GM12878 (cell line): ENCODE results near the gene ASAP2. TPM values are rescaled to one million over a fixed set of nuclear protein-coding genes. Genes with fewer than 3 reads are reported as not detected.

Experiments used
- ATAC-seq: fragments of 200-7000 bp; cut with Tn5 transposase; 3 replicates; pipeline ENCODE4 v1.9.1; 2020; ENCODE audit warnings: mild to moderate bottlenecking, moderate library complexity
- BruUV-seq: library from RNA; stranded (reverse); fragments of 400-500 nt; replicated peaks from 2 replicates; lab custom pipeline; 2021; lab: Mats Ljungman, UMichigan
- CTCF ChIA-PET: fragments of 300-600 bp; sonication (Branson Sonifier 250); formaldehyde crosslinking; extraction: SDS; loops from one replicate; lab custom pipeline; 2021; ENCODE audit warnings: inconsistent platforms; lab: Yijun Ruan, JAX
- POLR2A ChIA-PET: fragments of 350-600 bp; formaldehyde crosslinking; extraction: SDS; loops from one replicate; lab custom pipeline; 2021; ENCODE audit warnings: inconsistent platforms; lab: Charles Lee
- RAD21 ChIA-PET: fragments of 300-600 bp; sonication (Branson Sonifier 250); formaldehyde crosslinking; loops from one replicate; lab custom pipeline; 2023; ENCODE audit warnings: antibody characterized with exemption; ENCODE audit not compliant: unreplicated experiment; lab: Charles Lee
- SMC1A ChIA-PET: fragments of 300-600 bp; sonication (Branson Sonifier 250); formaldehyde crosslinking; loops from one replicate; lab custom pipeline; 2023; ENCODE audit not compliant: unreplicated experiment, uncharacterized antibody; lab: Charles Lee
- DNase-seq: peaks from one replicate; pipeline ENCODE4 v3.0.0-alpha.2; 2011; ENCODE audit warnings: low read depth, low spot score
- FAIRE-seq: peaks from 3 replicates; lab custom pipeline; 2011; peaks lifted over from hg19 to GRCh38; lab: Jason Lieb, UNC
- H2AFZ ChIP-seq: 2 replicates; pipeline ENCODE4 v1.6.0; 2011; ENCODE audit warnings: low read depth, low read length, control low read depth; ENCODE audit not compliant: control insufficient read depth
- H3K27ac ChIP-seq: 2 replicates; pipeline ENCODE4 v1.5.1; 2011; ENCODE audit warnings: control low read depth; ENCODE audit not compliant: control insufficient read depth, insufficient read depth
- H3K27me3 ChIP-seq, 2 experiments: replicated peaks in 1 of 2; 2 replicates each; pipeline versions ENCODE4 v1.6.0 to v1.6.1; 2011; ENCODE audit warnings: low read length in 1 of 2; ENCODE audit not compliant: control insufficient read depth in 2 of 2, insufficient read depth in 2 of 2
- H3K36me3 ChIP-seq, 2 experiments: 2 replicates each; pipeline ENCODE4 v1.5.1; 2011; ENCODE audit warnings: low read length in 1 of 2; ENCODE audit not compliant: control insufficient read depth in 2 of 2, insufficient read depth in 2 of 2
- H3K4me1 ChIP-seq: 2 replicates; pipeline ENCODE4 v1.6.1; 2011; ENCODE audit warnings: mild to moderate bottlenecking, low read length, moderate library complexity, mixed read lengths; ENCODE audit not compliant: control insufficient read depth, insufficient read depth
- H3K4me2 ChIP-seq: 2 replicates; pipeline ENCODE4 v1.6.0; 2011; ENCODE audit warnings: control low read depth; ENCODE audit not compliant: control insufficient read depth, insufficient read depth
- H3K4me3 ChIP-seq: fragments of 200-600 bp; sonication (generic); 2 replicates; pipeline ENCODE4 v1.5.1; 2016
- H3K79me2 ChIP-seq: 2 replicates; pipeline ENCODE4 v1.6.0; 2011; ENCODE audit warnings: low read length; ENCODE audit not compliant: control insufficient read depth, insufficient read depth
- H3K9ac ChIP-seq: 2 replicates; pipeline ENCODE4 v1.8.0; 2011; ENCODE audit warnings: low read length, control low read depth, mixed read lengths; ENCODE audit not compliant: control insufficient read depth, insufficient read depth
- H3K9me3 ChIP-seq: replicated peaks from 3 replicates; pipeline ENCODE4 v1.5.1; 2011; ENCODE audit warnings: mild to moderate bottlenecking, low read length; ENCODE audit not compliant: control insufficient read depth, insufficient read depth
- H4K20me1 ChIP-seq: 2 replicates; pipeline ENCODE4 v1.6.0; 2011; ENCODE audit not compliant: control insufficient read depth, insufficient read depth
- CREB1 ChIP-seq: IDR thresholded peaks from 2 replicates; pipeline ENCODE4 v1.6.1; 2012; ENCODE audit warnings: low read depth, mild to moderate bottlenecking, inconsistent platforms
- E2F8 ChIP-seq: fragments of 450-650 bp; IDR thresholded peaks from 2 replicates; pipeline ENCODE4 v1.6.1; 2018; ENCODE audit warnings: mild to moderate bottlenecking, low read depth, moderate library complexity; ENCODE audit not compliant: partially characterized antibody
- HDAC2 ChIP-seq: fragments of 200-600 bp; sonication (generic); IDR thresholded peaks from 2 replicates; pipeline ENCODE4 v1.6.1; 2017
- HDAC6 ChIP-seq: fragments of 200-600 bp; sonication (generic); IDR thresholded peaks from one replicate; pipeline ENCODE4 v1.8.0; 2017; ENCODE audit warnings: antibody characterized with exemption; ENCODE audit not compliant: unreplicated experiment
- MTA3 ChIP-seq: IDR thresholded peaks from 2 replicates; pipeline ENCODE4 v1.6.1; 2012; ENCODE audit warnings: low read length, inconsistent platforms, borderline replicate concordance
- NR2C1 ChIP-seq: fragments of 450-650 bp; IDR thresholded peaks from 2 replicates; pipeline ENCODE4 v1.6.1; 2017; ENCODE audit warnings: antibody characterized with exemption, mild to moderate bottlenecking, moderate library complexity
- RFX5 ChIP-seq: IDR thresholded peaks from 2 replicates; pipeline ENCODE4 v1.6.1; 2011; ENCODE audit warnings: low read depth, low read length, improper control_type of control experiment
- ZSCAN29 ChIP-seq: fragments of 450-650 bp; IDR thresholded peaks from 2 replicates; pipeline ENCODE4 v1.6.1; 2017; ENCODE audit warnings: mild to moderate bottlenecking, moderate library complexity
- WGBS: methylation state at CpG from one replicate; pipeline ENCODE4 v1.1.6; 2016; ENCODE audit warnings: low lambda C conversion rate; ENCODE audit not compliant: insufficient replicate concordance, insufficient coverage; ENCODE audit errors: missing lambda C conversion rate; 5-methylcytosine and 5-hydroxymethylcytosine counted together
- in situ Hi-C: fragments of 300-500 bp; cut with MboI; formaldehyde crosslinking; loops from 9 replicates; pipeline ENCODE4 v1.14.3; 2018; ENCODE audit warnings: mixed read lengths
- intact Hi-C: fragments of 100-400 bp; cut with micrococcal nuclease; formaldehyde crosslinking; loops from one replicate; pipeline ENCODE4 v1.14.2; 2022; ENCODE audit not compliant: unreplicated experiment
- polyA plus RNA-seq, 11 experiments: library from polyadenylated mRNA; depleted of rRNA in 4 of 11; unstranded in 6 of 11; stranded (reverse) in 5 of 11; fragments of >200 nt; fragmentation: Nextera tagmentation in 4 of 11; fragmentation: Illumina TruSeq in 1 of 11; extraction: Ambion mirVana in 4 of 11; extraction: Trizol in 1 of 11; gene quantifications; 1 replicate in 1 of 11; 2 replicates in 10 of 11; pipeline versions ENCODE4 v1.2.1 to v1.2.3, GENCODE V29; 2011 to 2016; ENCODE audit warnings: inconsistent platforms in 2 of 11, missing spikeins in 2 of 11, low read depth in 1 of 11
- total RNA-seq, 4 experiments: library from RNA; depleted of rRNA in 3 of 4; stranded (reverse); fragments of >200 nt in 3 of 4; fragmentation: Illumina TruSeq in 1 of 4; extraction: Trizol in 1 of 4; gene quantifications; 2 replicates each; pipeline versions ENCODE4 v1.2.1 to v1.2.3, GENCODE V29; 2013 to 2021

The ASAP2 gene
- total and polyA plus RNA-seq, 10 of the 15 experiments (the other 5 are each of a cell fraction or from before 2014, with no cell fraction given) = 0.05 to 0.27 (median 0.07) TPM; not detected in 4

- RAD21 ChIA-PET = no interaction called here
Observed at GRCh38 chr2:9164112-9164608, 42.5 kb upstream of the ASAP2 start.

GRCh38 chr2:9165625-9166024, 41.0 kb upstream of the ASAP2 start:
- no peaks in the 10 kb centered on the region for H3K4me1 ChIP-seq
- no peaks in the 10 kb centered on the region; a peak in 1 of 4 replicates for H3K27me3 ChIP-seq
- ChIA-PET SMC1A (interaction anchor here (1.9 kb wide), 1 partner anchor 40 kb away, joined by 7 read pairs; no protein-coding TSS in a partner anchor), RAD21 (no interaction called here), CTCF (no interaction called here)
- intact Hi-C loops (no loop called here), in situ Hi-C loops (no loop called here)
- 77% methylated on average over 5 of the region's 5 CpGs for WGBS
- no peak for FAIRE-seq
- no peak for DNase-seq
- H3K9me3 ChIP-seq = no peaks in the 10 kb centered on the region
- no peak overlapping the region for H2AFZ ChIP-seq
- no peak overlapping the region for H3K9ac ChIP-seq
- H3K36me3 ChIP-seq = no peaks in the 10 kb centered on the region
- H3K4me2 ChIP-seq = no peak overlapping the region
- no peaks in the 10 kb centered on the region for H3K79me2 ChIP-seq
- TF ChIP-seq E2F8 (no peak), HDAC6 (no peak), ZSCAN29 (no peak), RFX5 (no peak), MTA3 (no peak)
- TF ChIP-seq, all 136 proteins: peak for 0
- Histone ChIP-seq H3K27ac (no peak overlapping the region), H3K4me3 (no peak overlapping the region), H4K20me1 (no peaks in the 10 kb centered on the region)
- POLR2A ChIA-PET = no interaction called here
- no TSS peak for BruUV-seq
- no peak for ATAC-seq

More at GRCh38 chr2:9164112-9164608, 42.5 kb upstream of the ASAP2 start:
- TF ChIP-seq NR2C1 (no peak), HDAC2 (no peak), CREB1 (no peak)
- intact Hi-C loops (no loop called here), in situ Hi-C loops (no loop called here)
- ATAC-seq = no peak
- Histone ChIP-seq H3K4me2 (no peak overlapping the region), H3K4me3 (no peak overlapping the region), H3K27ac (no peak overlapping the region), H2AFZ (no peak overlapping the region), H4K20me1 (no peaks in the 10 kb centered on the region), H3K79me2 (no peaks in the 10 kb centered on the region), H3K9ac (no peak overlapping the region), H3K36me3 (no peaks in the 10 kb centered on the region), H3K4me1 (no peaks in the 10 kb centered on the region), H3K27me3 (no peaks in the 10 kb centered on the region; a peak in 1 of 4 replicates), H3K9me3 (no peaks in the 10 kb centered on the region)
- POLR2A ChIA-PET = interaction anchor here (0.6 kb wide), 1 partner anchor 40 kb away, joined by 4 read pairs; no protein-coding TSS in a partner anchor
- SMC1A ChIA-PET = interaction anchor here (1.5 kb wide), 1 partner anchor 10 kb away, joined by 3 read pairs; no protein-coding TSS in a partner anchor
- 44% methylated on average over 4 of the region's 4 CpGs for WGBS
- CTCF ChIA-PET = no interaction called here
- no peak for DNase-seq
- no peak for FAIRE-seq
- no TSS peak for BruUV-seq
